ENCODE results near the gene APOLD1. TPM values are rescaled to one million over a fixed set of nuclear protein-coding genes. Genes with fewer than 3 reads are reported as not detected.

APOLD1 gene
- total and polyA plus RNA-seq, 2 of the 8 experiments (the other 6 are each of a cell fraction or from before 2014, with no cell fraction given) = 0.12 to 0.71 TPM

DNA sequence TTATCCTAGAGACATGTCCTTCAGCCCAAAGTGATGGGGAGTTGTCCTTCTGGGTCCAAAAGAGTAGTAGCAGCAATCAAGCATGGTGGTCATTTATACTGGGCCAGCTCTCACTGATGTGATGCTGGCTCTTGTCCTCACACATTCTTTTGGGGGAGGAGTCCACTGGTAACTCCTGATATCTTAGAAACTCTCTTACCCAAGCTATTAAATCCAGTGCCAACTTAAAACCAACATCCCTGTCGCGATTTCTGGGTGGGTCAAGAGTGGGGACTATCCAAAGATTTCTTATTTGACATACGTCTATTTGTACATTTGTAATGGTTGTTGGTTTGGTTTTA, 52.3 kb downstream of the APOLD1 start (continued):
- TF ChIP-seq USF2 (IDR thresholded peaks at IDR 0.05; ENCODE audit: low read length) (no peak), NRF1 (IDR thresholded peaks at IDR 0.05; ENCODE audit: low read depth, low read length) (no peak), NANOG (IDR thresholded peaks at IDR 0.05; ENCODE audit: insufficient read depth, low read depth, low read length, poor library complexity, severe bottlenecking) (no peak), JUN (IDR thresholded peaks at IDR 0.05; ENCODE audit: low read depth, low read length) (no peak), BACH1 (IDR thresholded peaks at IDR 0.05; ENCODE audit: low read length) (no peak), POLR2A (IDR thresholded peaks at IDR 0.05; ENCODE audit: control extremely low read depth in 1 of 2, low read depth in 2 of 2, low read length in 2 of 2) (no peak)

Data from H1 (cell line).